ENCODE measurements around the gene IP6K1. TPM values are rescaled to one million over a fixed set of nuclear protein-coding genes. Genes with fewer than 3 reads are reported as not detected.
"Not testable (repeated sequence)": the region's sequence is repeated elsewhere in the genome, so short reads cannot be mapped to it uniquely, and the experiment has no call there.

The IP6K1 gene
- total RNA-seq, 1 donor from 2014 or later = 49.3 TPM

- Mint-ChIP-seq H3K9me3 (no peaks in the 10 kb centered on the region), H3K27ac (no peak overlapping the region), H3K27me3 (ENCODE audit: insufficient read depth) (no peaks in the 10 kb centered on the region), H3K4me3 (no peak overlapping the region), H3K4me1 (ENCODE audit: low read depth) (no peaks in the 10 kb centered on the region), H3K36me3 (ENCODE audit: low read depth) (peaks cover 7% of the 10 kb centered on the region)
- DNase-seq (ENCODE audit: low spot score) = no peak
- intact Hi-C loops (cut with micrococcal nuclease) = no loop called here
Observed at GRCh38 chr3:49771340-49771938, 14.9 kb downstream of the IP6K1 start.

- DNase-seq (ENCODE audit: low spot score) = no peak
- intact Hi-C loops (cut with micrococcal nuclease) = no loop called here
- Mint-ChIP-seq H3K4me3 (no peak overlapping the region), H3K9me3 (no peaks in the 10 kb centered on the region), H3K4me1 (ENCODE audit: low read depth) (no peaks in the 10 kb centered on the region), H3K27me3 (ENCODE audit: insufficient read depth) (no peaks in the 10 kb centered on the region), H3K27ac (no peak overlapping the region), H3K36me3 (ENCODE audit: low read depth) (peaks cover 8% of the 10 kb centered on the region)
Observed at GRCh38 chr3:49769926-49770325, 16.4 kb downstream of the IP6K1 start.

- Mint-ChIP-seq H3K27me3 (ENCODE audit: insufficient read depth) (no peaks in the 10 kb centered on the region), H3K4me3 (no peak overlapping the region), H3K36me3 (ENCODE audit: low read depth) (peaks cover 9% of the 10 kb centered on the region), H3K27ac (no peak overlapping the region), H3K4me1 (ENCODE audit: low read depth) (no peaks in the 10 kb centered on the region), H3K9me3 (no peaks in the 10 kb centered on the region)
- DNase-seq (ENCODE audit: low spot score) = no peak
- intact Hi-C loops (cut with micrococcal nuclease) = no loop called here
Observed at GRCh38 chr3:49769286-49769915, 16.9 kb downstream of the IP6K1 start.

- Mint-ChIP-seq H3K27me3 (ENCODE audit: insufficient read depth) (no peaks in the 10 kb centered on the region), H3K4me1 (ENCODE audit: low read depth) (no peaks in the 10 kb centered on the region), H3K4me3 (no peak overlapping the region), H3K9me3 (no peaks in the 10 kb centered on the region), H3K36me3 (ENCODE audit: low read depth) (peaks cover 5% of the 10 kb centered on the region), H3K27ac (no peak overlapping the region)
- no peak for DNase-seq (ENCODE audit: low spot score)
- intact Hi-C loops (cut with micrococcal nuclease) = no loop called here
Observed at GRCh38 chr3:49763981-49764380, 22.4 kb downstream of the IP6K1 start.

- Mint-ChIP-seq H3K36me3 (ENCODE audit: low read depth) (peaks cover 3% of the 10 kb centered on the region), H3K9me3 (no peaks in the 10 kb centered on the region), H3K27ac (no peak overlapping the region), H3K27me3 (ENCODE audit: insufficient read depth) (no peaks in the 10 kb centered on the region), H3K4me1 (ENCODE audit: low read depth) (no peaks in the 10 kb centered on the region), H3K4me3 (no peak overlapping the region)
- intact Hi-C loops (cut with micrococcal nuclease) = no loop called here
- DNase-seq (ENCODE audit: low spot score) = no peak
Observed at GRCh38 chr3:49761661-49762060, 24.7 kb downstream of the IP6K1 start.

- H3K4me1 Mint-ChIP-seq (ENCODE audit: low read depth) = peaks cover 8% of the 10 kb centered on the region
- H3K9me3 Mint-ChIP-seq = no peaks in the 10 kb centered on the region
- intact Hi-C loops (cut with micrococcal nuclease) = no loop called here
- H3K4me3 Mint-ChIP-seq = no peak overlapping the region
- DNase-seq (ENCODE audit: low spot score) = no peak
- H3K27ac Mint-ChIP-seq = no peak overlapping the region
- H3K27me3 Mint-ChIP-seq (ENCODE audit: insufficient read depth) = no peaks in the 10 kb centered on the region
- peaks cover 2% of the 10 kb centered on the region for H3K36me3 Mint-ChIP-seq (ENCODE audit: low read depth)
Observed at GRCh38 chr3:49759226-49759625, 27.1 kb downstream of the IP6K1 start.

- DNase-seq (ENCODE audit: low spot score) = no peak
Observed at GRCh38 chr3:49757197-49757596, 29.1 kb downstream of the IP6K1 start.

GRCh38 chr3:49756036-49756435 is 30.3 kb downstream of the IP6K1 start:
- Mint-ChIP-seq H3K9me3 (no peaks in the 10 kb centered on the region), H3K27me3 (ENCODE audit: insufficient read depth) (no peaks in the 10 kb centered on the region), H3K36me3 (ENCODE audit: low read depth) (peaks cover 5% of the 10 kb centered on the region), H3K27ac (no peak overlapping the region), H3K4me1 (ENCODE audit: low read depth) (peaks cover 13% of the 10 kb centered on the region), H3K4me3 (no peak overlapping the region)
- DNase-seq (ENCODE audit: low spot score) = no peak
- intact Hi-C loops (cut with micrococcal nuclease) = no loop called here

More at GRCh38 chr3:49757197-49757596, 29.1 kb downstream of the IP6K1 start:
- no peaks in the 10 kb centered on the region for H3K27me3 Mint-ChIP-seq (ENCODE audit: insufficient read depth)
- H3K4me3 Mint-ChIP-seq = no peak overlapping the region
- H3K9me3 Mint-ChIP-seq = no peaks in the 10 kb centered on the region
- peaks cover 13% of the 10 kb centered on the region for H3K4me1 Mint-ChIP-seq (ENCODE audit: low read depth)
- intact Hi-C loops (cut with micrococcal nuclease) = no loop called here
- no peak overlapping the region for H3K27ac Mint-ChIP-seq
- H3K36me3 Mint-ChIP-seq (ENCODE audit: low read depth) = peaks cover 5% of the 10 kb centered on the region

- Mint-ChIP-seq H3K4me3 (no peak overlapping the region), H3K9me3 (no peaks in the 10 kb centered on the region), H3K27ac (no peak overlapping the region), H3K36me3 (ENCODE audit: low read depth) (peaks cover 7% of the 10 kb centered on the region), H3K27me3 (ENCODE audit: insufficient read depth) (no peaks in the 10 kb centered on the region), H3K4me1 (ENCODE audit: low read depth) (peaks cover 13% of the 10 kb centered on the region)
- DNase-seq (ENCODE audit: low spot score) = no peak
- intact Hi-C loops (cut with micrococcal nuclease) = no loop called here
Observed at GRCh38 chr3:49754536-49754935, 31.8 kb downstream of the IP6K1 start.

GRCh38 chr3:49751501-49751900 is 34.8 kb downstream of the IP6K1 start:
- Mint-ChIP-seq H3K9me3 (no peaks in the 10 kb centered on the region), H3K27me3 (ENCODE audit: insufficient read depth) (no peaks in the 10 kb centered on the region), H3K27ac (no peak overlapping the region), H3K36me3 (ENCODE audit: low read depth) (peaks cover 9% of the 10 kb centered on the region), H3K4me3 (no peak overlapping the region), H3K4me1 (ENCODE audit: low read depth) (peaks cover 13% of the 10 kb centered on the region)
- intact Hi-C loops (cut with micrococcal nuclease) = no loop called here
- DNase-seq (ENCODE audit: low spot score) = no peak

GRCh38 chr3:49750056-49750455 is 36.3 kb downstream of the IP6K1 start:
- Mint-ChIP-seq H3K4me1 (ENCODE audit: low read depth) (peaks cover 8% of the 10 kb centered on the region), H3K27me3 (ENCODE audit: insufficient read depth) (no peaks in the 10 kb centered on the region), H3K36me3 (ENCODE audit: low read depth) (peaks cover 10% of the 10 kb centered on the region), H3K9me3 (no peaks in the 10 kb centered on the region), H3K27ac (no peak overlapping the region), H3K4me3 (no peak overlapping the region)
- intact Hi-C loops (cut with micrococcal nuclease) = no loop called here
- DNase-seq (ENCODE audit: low spot score) = no peak

- H3K4me1 Mint-ChIP-seq (ENCODE audit: low read depth); H3K9me3 Mint-ChIP-seq; H3K27ac Mint-ChIP-seq; H3K27me3 Mint-ChIP-seq (ENCODE audit: insufficient read depth); DNase-seq (ENCODE audit: low spot score); H3K4me3 Mint-ChIP-seq; intact Hi-C loops (cut with micrococcal nuclease): not testable (repeated sequence)
- H3K36me3 Mint-ChIP-seq (ENCODE audit: low read depth) = peaks cover 17% of the 10 kb centered on the region
Observed at GRCh38 chr3:49748874-49749273, 37.5 kb downstream of the IP6K1 start.

GRCh38 chr3:49747792-49748480 is 38.4 kb downstream of the IP6K1 start:
- intact Hi-C loops (cut with micrococcal nuclease) = no loop called here
- no peaks in the 10 kb centered on the region for H3K4me1 Mint-ChIP-seq (ENCODE audit: low read depth)
- DNase-seq (ENCODE audit: low spot score) = no peak
- H3K9me3 Mint-ChIP-seq = no peaks in the 10 kb centered on the region
- no peak overlapping the region for H3K27ac Mint-ChIP-seq
- no peaks in the 10 kb centered on the region for H3K27me3 Mint-ChIP-seq (ENCODE audit: insufficient read depth)
- peaks cover 13% of the 10 kb centered on the region for H3K36me3 Mint-ChIP-seq (ENCODE audit: low read depth)
- no peak overlapping the region for H3K4me3 Mint-ChIP-seq
